HEK293 (cell line): ENCODE data around the gene CHCHD6.

Experiments used
- CTCF ChIA-PET: fragments of 350-600 bp; formaldehyde crosslinking; extraction: SDS; loops from one replicate; lab custom pipeline; 2021; ENCODE audit warnings: antibody characterized with exemption; lab: Yijun Ruan, JAX
- POLR2A ChIA-PET: fragments of 300-600 bp; formaldehyde crosslinking; extraction: SDS; loops from one replicate; lab custom pipeline; 2020; ENCODE audit warnings: antibody characterized with exemption, inconsistent platforms; lab: Yijun Ruan, JAX
- H3K27ac ChIP-seq: fragments of 200-500 bp; sonication (Bioruptor generic); 2 replicates; pipeline ENCODE4 v1.5.1; 2014; ENCODE audit warnings: low read depth, low read length, control low read depth, inconsistent platforms; ENCODE audit errors: extremely low read depth
- H3K36me3 ChIP-seq, 2 experiments: fragments of 200-500 bp in 1 of 2; sonication (Bioruptor generic) in 1 of 2; 1 replicate in 1 of 2; 2 replicates in 1 of 2; pipeline ENCODE4 v1.5.1; 2014 to 2017; ENCODE audit warnings: inconsistent platforms in 2 of 2, low read length in 2 of 2; ENCODE audit not compliant: control insufficient read depth in 2 of 2, insufficient read depth in 1 of 2
- H3K4me1 ChIP-seq: fragments of 200-500 bp; sonication (Bioruptor generic); 2 replicates; pipeline ENCODE4 v1.5.1; 2014; ENCODE audit warnings: mild to moderate bottlenecking, low read length, inconsistent platforms; ENCODE audit not compliant: control insufficient read depth, insufficient read depth
- H3K4me3 ChIP-seq: 2 replicates; pipeline ENCODE4 v1.5.1; 2011; ENCODE audit warnings: low read depth, mild to moderate bottlenecking, control low read depth, low read length, moderate library complexity
- H3K9me3 ChIP-seq: fragments of 200-500 bp; sonication (Bioruptor generic); 2 replicates; pipeline ENCODE4 v1.5.1; 2014; ENCODE audit warnings: low read depth, low read length, inconsistent platforms; ENCODE audit not compliant: control insufficient read depth, insufficient read depth
- GLIS1 ChIP-seq: fragments of 450-650 bp; formaldehyde crosslinking; IDR thresholded peaks from 2 replicates; pipeline ENCODE4 v1.5.1; 2016; ENCODE audit warnings: missing biosample characterization, missing genetic modification characterization
- KLF8 ChIP-seq: fragments of 450-650 bp; formaldehyde crosslinking; IDR thresholded peaks from 2 replicates; pipeline ENCODE4 v1.5.1; 2016; ENCODE audit warnings: missing biosample characterization, missing genetic modification characterization
- SCRT2 ChIP-seq: fragments of 450-650 bp; formaldehyde crosslinking; IDR thresholded peaks from 2 replicates; pipeline ENCODE4 v1.5.1; 2016; ENCODE audit warnings: missing biosample characterization, missing genetic modification characterization
- ZIC2 ChIP-seq: fragments of 450-650 bp; formaldehyde crosslinking; IDR thresholded peaks from 2 replicates; pipeline ENCODE4 v1.5.1; 2016; ENCODE audit warnings: missing biosample characterization, missing genetic modification characterization
- ZNF140 ChIP-seq: fragments of 450-650 bp; formaldehyde crosslinking; IDR thresholded peaks from 2 replicates; pipeline ENCODE4 v1.5.1; 2016; ENCODE audit warnings: missing biosample characterization, missing genetic modification characterization
- ZNF23 ChIP-seq: fragments of 450-650 bp; formaldehyde crosslinking; IDR thresholded peaks from 2 replicates; pipeline ENCODE4 v1.5.1; 2016; ENCODE audit warnings: missing biosample characterization, missing genetic modification characterization, borderline replicate concordance
- TF ChIP-seq, protein P1 (sequence below): fragments of 450-650 bp; formaldehyde crosslinking; IDR thresholded peaks from 2 replicates; pipeline ENCODE4 v1.5.1; 2016; ENCODE audit warnings: missing biosample characterization, missing genetic modification characterization
- TF ChIP-seq, protein P2 (sequence below): fragments of 450-650 bp; formaldehyde crosslinking; IDR thresholded peaks from 2 replicates; pipeline ENCODE4 v1.5.1; 2016; ENCODE audit warnings: missing biosample characterization, missing genetic modification characterization
- TF ChIP-seq, protein P3 (sequence below): fragments of 450-650 bp; formaldehyde crosslinking; conservative IDR thresholded peaks from 2 replicates; pipeline ENCODE4 v1.5.1; 2016; ENCODE audit warnings: low read depth, missing biosample characterization, missing genetic modification characterization

Gene CHCHD6

DNA sequence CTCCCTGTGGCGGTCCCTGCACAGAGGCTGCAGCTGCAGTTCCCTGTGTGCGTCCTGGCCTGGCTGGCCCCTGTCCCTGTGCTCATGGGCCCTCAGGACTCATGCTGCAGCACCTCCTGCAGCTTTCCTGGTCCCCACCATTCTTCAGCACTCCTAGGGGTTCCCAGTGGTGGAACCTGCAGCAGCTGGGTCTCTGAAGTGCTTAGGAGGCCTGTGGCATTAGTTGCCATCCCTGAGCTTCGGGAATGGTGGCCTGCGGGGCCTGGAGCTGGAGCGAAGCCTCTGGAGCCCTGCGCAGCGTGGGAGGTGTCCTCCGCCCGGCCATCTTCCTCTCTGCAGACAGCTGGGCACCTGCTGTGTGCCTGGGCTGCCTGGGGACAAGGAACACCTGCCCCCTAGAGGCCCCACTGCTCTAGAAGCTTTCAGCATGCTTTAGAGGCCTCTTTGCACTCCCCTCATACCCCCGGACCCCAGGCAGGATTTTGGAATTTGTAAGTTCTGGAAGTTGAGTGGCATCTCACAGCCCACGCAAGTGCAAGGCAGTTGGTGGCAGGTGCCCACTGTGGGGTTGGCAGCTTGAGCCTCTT, 292.0 kb downstream of the CHCHD6 start:
- Histone ChIP-seq H3K27ac (no peak overlapping the region), H3K9me3 (no peaks in the 10 kb centered on the region), H3K4me1 (no peaks in the 10 kb centered on the region; the same call in 1 of the 2 replicates), H3K36me3 (peaks cover 0 to 56% of the 10 kb centered on the region in 2 experiments; a peak in 1 of 3 replicates), H3K4me3 (no peak overlapping the region)
- ChIA-PET CTCF (no interaction called here), POLR2A (no interaction called here)
- TF ChIP-seq ZIC2 (tag by site-specific recombination): peak; percentile 45; the same call in 1 of the 2 replicates
- TF ChIP-seq KLF8 (tag by site-specific recombination): no peak
- TF ChIP-seq, protein P1, sequence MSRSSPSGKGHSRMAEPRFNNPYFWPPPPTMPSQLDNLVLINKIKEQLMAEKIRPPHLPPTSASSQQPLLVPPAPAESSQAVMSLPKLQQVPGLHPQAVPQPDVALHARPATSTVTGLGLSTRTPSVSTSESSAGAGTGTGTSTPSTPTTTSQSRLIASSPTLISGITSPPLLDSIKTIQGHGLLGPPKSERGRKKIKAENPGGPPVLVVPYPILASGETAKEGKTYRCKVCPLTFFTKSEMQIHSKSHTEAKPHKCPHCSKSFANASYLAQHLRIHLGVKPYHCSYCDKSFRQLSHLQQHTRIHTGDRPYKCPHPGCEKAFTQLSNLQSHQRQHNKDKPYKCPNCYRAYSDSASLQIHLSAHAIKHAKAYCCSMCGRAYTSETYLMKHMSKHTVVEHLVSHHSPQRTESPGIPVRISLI: no peak

DNA sequence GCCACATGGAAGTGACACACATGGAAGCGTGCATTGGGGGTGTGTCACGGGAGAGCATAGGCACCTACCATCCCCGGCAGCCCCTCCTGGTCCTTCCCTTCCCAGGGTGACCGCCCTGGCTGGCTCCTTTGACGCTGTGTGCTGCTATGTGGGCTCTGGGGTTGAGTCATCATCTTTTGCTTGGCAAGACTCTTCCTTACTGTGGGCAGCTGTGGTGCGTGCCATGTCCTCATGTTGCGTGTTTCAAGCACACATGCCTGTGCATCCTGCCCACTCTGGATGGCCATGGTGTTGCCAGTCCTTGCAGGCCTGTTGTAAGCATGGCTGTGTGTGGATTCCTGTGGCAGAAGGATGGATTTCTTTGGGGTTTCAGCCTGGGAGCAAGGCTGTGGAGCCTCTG, 292.9 kb downstream of the CHCHD6 start:
- H3K9me3 ChIP-seq: no peaks in the 10 kb centered on the region
- peaks cover 0 to 49% of the 10 kb centered on the region in 2 experiments; a peak in 1 of 3 replicates for H3K36me3 ChIP-seq
- TF ChIP-seq, protein P2, sequence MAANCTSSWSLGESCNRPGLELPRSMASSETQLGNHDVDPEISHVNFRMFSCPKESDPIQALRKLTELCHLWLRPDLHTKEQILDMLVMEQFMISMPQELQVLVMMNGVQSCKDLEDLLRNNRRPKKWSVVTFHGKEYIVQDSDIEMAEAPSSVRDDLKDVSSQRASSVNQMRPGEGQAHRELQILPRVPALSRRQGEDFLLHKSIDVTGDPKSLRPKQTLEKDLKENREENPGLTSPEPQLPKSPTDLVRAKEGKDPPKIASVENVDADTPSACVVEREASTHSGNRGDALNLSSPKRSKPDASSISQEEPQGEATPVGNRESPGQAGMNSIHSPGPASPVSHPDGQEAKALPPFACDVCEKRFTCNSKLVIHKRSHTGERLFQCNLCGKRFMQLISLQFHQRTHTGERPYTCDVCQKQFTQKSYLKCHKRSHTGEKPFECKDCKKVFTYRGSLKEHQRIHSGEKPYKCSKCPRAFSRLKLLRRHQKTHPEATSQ (tag by site-specific recombination): no peak
- no peak for TF ChIP-seq SCRT2 (tag by site-specific recombination)
- no peak for TF ChIP-seq ZNF23 (tag by site-specific recombination)
- TF ChIP-seq, all 188 proteins: peak for 0
- ChIA-PET POLR2A (no interaction called here), CTCF (no interaction called here)
- Histone ChIP-seq H3K4me3 (no peak overlapping the region), H3K27ac (no peak overlapping the region), H3K4me1 (no peaks in the 10 kb centered on the region; the same call in 1 of the 2 replicates)

DNA sequence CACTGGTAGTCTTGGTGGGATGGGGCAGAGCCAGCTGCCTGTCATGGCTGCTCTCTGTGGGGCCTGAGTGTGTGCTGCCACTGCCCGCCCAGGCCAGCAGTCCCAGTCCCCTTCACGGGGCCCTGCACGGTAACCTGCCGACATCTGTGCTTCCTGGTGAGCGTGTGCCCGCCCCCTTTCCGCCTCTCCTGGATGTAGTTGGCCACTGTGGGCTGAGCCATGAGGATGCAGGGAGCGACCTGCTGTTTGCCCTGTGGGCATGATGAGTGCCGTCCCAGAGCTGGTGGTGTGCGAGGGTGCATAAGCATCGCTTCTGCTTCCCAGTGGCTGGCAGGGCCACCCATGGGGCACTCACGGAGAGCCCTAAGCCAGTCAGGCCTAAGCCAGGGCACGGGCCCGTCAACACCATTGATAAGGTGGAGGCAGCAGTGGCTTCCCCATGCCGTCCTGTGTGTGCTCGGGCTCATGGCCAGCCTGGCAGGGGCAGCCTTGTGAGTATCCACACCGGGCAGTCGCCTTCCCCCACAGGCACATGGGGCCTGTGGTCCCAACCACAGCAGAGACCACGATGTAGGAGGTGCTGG, 293.5 kb downstream of the CHCHD6 start:
- CTCF ChIA-PET: no interaction called here
- Histone ChIP-seq H3K4me1 (no peaks in the 10 kb centered on the region; the same call in 1 of the 2 replicates), H3K9me3 (no peaks in the 10 kb centered on the region), H3K36me3 (peaks cover 0 to 44% of the 10 kb centered on the region in 2 experiments; a peak in 1 of 3 replicates), H3K27ac (no peak overlapping the region), H3K4me3 (no peak overlapping the region)
- TF ChIP-seq ZIC2 (tag by site-specific recombination) (peak; percentile 63), ZNF140 (tag by site-specific recombination) (no peak)
- POLR2A ChIA-PET: no interaction called here

DNA sequence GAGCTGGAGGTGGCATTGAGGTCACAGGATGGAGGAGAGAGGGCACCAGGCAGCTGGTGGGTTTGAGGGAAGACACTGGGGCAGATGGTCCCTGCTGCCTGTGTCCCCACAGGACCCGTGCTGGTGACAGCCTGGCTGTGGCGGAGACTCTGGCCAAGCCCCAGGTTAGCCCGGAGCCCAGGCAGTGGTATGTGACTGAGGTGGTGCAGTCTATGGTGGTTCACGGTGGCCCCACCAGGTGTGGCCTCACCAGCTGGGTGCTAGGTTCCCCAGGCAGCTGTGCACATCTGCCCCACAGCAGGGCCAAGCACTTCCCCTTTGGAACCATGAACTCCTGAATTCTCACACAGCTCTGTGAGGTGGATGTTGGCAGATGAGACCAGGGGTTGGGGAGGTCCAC, 294.3 kb downstream of the CHCHD6 start:
- H3K27ac ChIP-seq: no peak overlapping the region
- ChIA-PET POLR2A (interaction anchor here (0.6 kb wide), 1 partner anchor 86 kb away, joined by 6 read pairs; no protein-coding TSS in a partner anchor), CTCF (no interaction called here)
- no peaks in the 10 kb centered on the region; the same call in 1 of the 2 replicates for H3K4me1 ChIP-seq
- peaks cover 0 to 42% of the 10 kb centered on the region in 2 experiments; a peak in 1 of 3 replicates for H3K36me3 ChIP-seq
- H3K4me3 ChIP-seq: no peak overlapping the region
- peak; percentile 36; the same call in 1 of the 2 replicates for TF ChIP-seq GLIS1 (tag by site-specific recombination)
- TF ChIP-seq, protein P3, sequence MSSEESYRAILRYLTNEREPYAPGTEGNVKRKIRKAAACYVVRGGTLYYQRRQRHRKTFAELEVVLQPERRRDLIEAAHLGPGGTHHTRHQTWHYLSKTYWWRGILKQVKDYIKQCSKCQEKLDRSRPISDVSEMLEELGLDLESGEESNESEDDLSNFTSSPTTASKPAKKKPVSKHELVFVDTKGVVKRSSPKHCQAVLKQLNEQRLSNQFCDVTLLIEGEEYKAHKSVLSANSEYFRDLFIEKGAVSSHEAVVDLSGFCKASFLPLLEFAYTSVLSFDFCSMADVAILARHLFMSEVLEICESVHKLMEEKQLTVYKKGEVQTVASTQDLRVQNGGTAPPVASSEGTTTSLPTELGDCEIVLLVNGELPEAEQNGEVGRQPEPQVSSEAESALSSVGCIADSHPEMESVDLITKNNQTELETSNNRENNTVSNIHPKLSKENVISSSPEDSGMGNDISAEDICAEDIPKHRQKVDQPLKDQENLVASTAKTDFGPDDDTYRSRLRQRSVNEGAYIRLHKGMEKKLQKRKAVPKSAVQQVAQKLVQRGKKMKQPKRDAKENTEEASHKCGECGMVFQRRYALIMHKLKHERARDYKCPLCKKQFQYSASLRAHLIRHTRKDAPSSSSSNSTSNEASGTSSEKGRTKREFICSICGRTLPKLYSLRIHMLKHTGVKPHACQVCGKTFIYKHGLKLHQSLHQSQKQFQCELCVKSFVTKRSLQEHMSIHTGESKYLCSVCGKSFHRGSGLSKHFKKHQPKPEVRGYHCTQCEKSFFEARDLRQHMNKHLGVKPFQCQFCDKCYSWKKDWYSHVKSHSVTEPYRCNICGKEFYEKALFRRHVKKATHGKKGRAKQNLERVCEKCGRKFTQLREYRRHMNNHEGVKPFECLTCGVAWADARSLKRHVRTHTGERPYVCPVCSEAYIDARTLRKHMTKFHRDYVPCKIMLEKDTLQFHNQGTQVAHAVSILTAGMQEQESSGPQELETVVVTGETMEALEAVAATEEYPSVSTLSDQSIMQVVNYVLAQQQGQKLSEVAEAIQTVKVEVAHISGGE (tag by site-specific recombination): no peak
- TF ChIP-seq, all 188 proteins: peak for 1
- no peaks in the 10 kb centered on the region for H3K9me3 ChIP-seq
